ENCODE measurements around the gene DDX39B.

GRCh38 chr6:31580438-31580740 is 38.6 kb upstream of the DDX39B start:
- TF ChIP-seq POLR2A (conservative IDR thresholded peaks at IDR 0.05) = no peak
- no peak for TF ChIP-seq FOXP4 (CRISPR knock-in tag; IDR thresholded peaks at IDR 0.05; ENCODE audit: borderline replicate concordance)
- TF ChIP-seq CTCF (IDR thresholded peaks at IDR 0.05 in 2 of 3, conservative IDR thresholded peaks at IDR 0.05 in 1 of 3; ENCODE audit: insufficient read depth in 2 of 3, low read depth in 1 of 3, low read length in 3 of 3) = no peak
- no peak for TF ChIP-seq SFPQ (IDR thresholded peaks at IDR 0.05; ENCODE audit: low read depth, low read length)
- no peak for TF ChIP-seq EZH2 (IDR thresholded peaks at IDR 0.05; ENCODE audit: borderline replicate concordance, low read depth, low read length)
- TF ChIP-seq MLLT1 (IDR thresholded peaks at IDR 0.05) = no peak
- no peak for TF ChIP-seq THRA (IDR thresholded peaks at IDR 0.05)
- no peak for TF ChIP-seq CBFA2T3 (IDR thresholded peaks at IDR 0.05)
- TF ChIP-seq FOSL1 (tag; conservative IDR thresholded peaks at IDR 0.05) = no peak
- no peak for TF ChIP-seq SP2 (IDR thresholded peaks at IDR 0.05; ENCODE audit: extremely low read depth, low read depth, low read length, poor library complexity, severe bottlenecking)
- no peak for TF ChIP-seq POLR2AphosphoS5 (IDR thresholded peaks at IDR 0.05; ENCODE audit: control insufficient read depth, insufficient read depth, low read depth, low read length)
- no peak for TF ChIP-seq MAFK (IDR thresholded peaks at IDR 0.05; ENCODE audit: low read length)
